ENCODE data around the gene FAM177A1. TPM values are rescaled to one million over a fixed set of nuclear protein-coding genes. Genes with fewer than 3 reads are reported as not detected.
A peak's percentile ranks its signal among the peaks of the same experiment; 100 is the strongest.

Gene FAM177A1
- total RNA-seq, 1 experiment from 2014 or later = 46.2 TPM

DNA sequence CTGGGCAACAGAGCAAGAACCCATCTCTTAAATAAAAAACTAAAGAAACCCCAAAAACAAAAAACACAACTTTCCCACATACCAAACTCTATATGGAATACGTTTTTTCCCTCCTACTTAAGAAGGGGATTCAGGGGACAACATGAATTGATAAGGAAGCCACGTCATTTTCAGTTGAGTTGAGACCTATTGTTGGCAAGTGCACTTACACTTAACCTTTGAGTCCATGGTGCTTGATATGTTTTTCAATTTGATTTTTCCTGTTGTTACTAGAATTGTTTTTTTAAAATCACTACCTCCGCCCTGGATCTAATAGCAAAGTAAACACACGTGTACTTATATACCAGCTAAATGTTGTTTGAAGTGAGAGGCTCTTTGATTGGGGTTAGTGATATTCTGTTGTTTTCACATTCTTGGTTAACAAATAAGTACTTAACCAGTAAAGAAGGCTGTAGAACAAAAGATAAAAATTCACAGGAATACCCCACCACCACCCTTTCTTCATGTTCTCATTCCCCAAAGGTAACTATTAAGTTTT, 2.0 kb downstream of the FAM177A1 start:
- Histone ChIP-seq H3K9me3 (ENCODE audit: control insufficient read depth in 1 of 2, insufficient read depth in 1 of 2, low read depth in 1 of 2, low read length in 2 of 2) (no peaks in the 10 kb centered on the region), H3K4me2 (ENCODE audit: low read length) (no peak overlapping the region), H3K4me1 (ENCODE audit: control insufficient read depth in 1 of 2, insufficient read depth in 2 of 2, low read length in 2 of 2) (peaks cover 10 to 19% of the 10 kb centered on the region in 2 experiments; a peak in 3 of 4 replicates), H2AFZ (ENCODE audit: low read depth, low read length, poor library complexity, severe bottlenecking) (no peak overlapping the region), H3K9me2 (ENCODE audit: insufficient read depth) (no peaks in the 10 kb centered on the region), H3K36me3 (ENCODE audit: control insufficient read depth in 1 of 2, insufficient read depth in 2 of 2, low read length in 2 of 2) (no peaks in the 10 kb centered on the region), H3K9ac (ENCODE audit: low read length) (no peak overlapping the region), H3K4me3 (replicated peaks in 1 of 2; ENCODE audit: low read depth in 1 of 2, low read length in 2 of 2) (no peak overlapping the region), H3K27ac (ENCODE audit: low read depth, low read length) (no peak overlapping the region), H3K27me3 (ENCODE audit: insufficient read depth, low read length) (no peaks in the 10 kb centered on the region), H3K79me2 (ENCODE audit: insufficient read depth, low read length) (peaks cover 16% of the 10 kb centered on the region), H4K20me1 (ENCODE audit: insufficient read depth) (no peaks in the 10 kb centered on the region)
- intact Hi-C loops (cut with micrococcal nuclease) = no loop called here
- no peak for ATAC-seq
- RAD21 ChIA-PET (ENCODE audit: low non-redundant PET in 1 of 2, low total read pairs in 2 of 2, uncharacterized antibody in 2 of 2, unreplicated experiment in 2 of 2) = no interaction called here
- DNase-seq (ENCODE audit: low read depth, low spot score) = no peak
- TF ChIP-seq JUND (IDR thresholded peaks at IDR 0.05) = no peak
- no peak for TF ChIP-seq CTCF (IDR thresholded peaks at IDR 0.05 in 2 of 3, conservative IDR thresholded peaks at IDR 0.05 in 1 of 3; ENCODE audit: borderline replicate concordance in 1 of 3, insufficient read depth in 1 of 3, low read depth in 2 of 3, low read length in 2 of 3)
- no peak for TF ChIP-seq RAD21 (IDR thresholded peaks at IDR 0.05; ENCODE audit: low read depth)
- TF ChIP-seq ELF1 (IDR thresholded peaks at IDR 0.05; ENCODE audit: borderline replicate concordance, low read depth) = no peak
- no peak for TF ChIP-seq ZBTB33 (IDR thresholded peaks at IDR 0.05; ENCODE audit: extremely low read depth, insufficient replicate concordance, low read length)
- TF ChIP-seq FOSL1 (IDR thresholded peaks at IDR 0.05; ENCODE audit: low read depth) = no peak
- no peak for TF ChIP-seq MAX (IDR thresholded peaks at IDR 0.05)
- no peak for TF ChIP-seq YY1 (IDR thresholded peaks at IDR 0.05; ENCODE audit: extremely low read depth, insufficient replicate concordance, low read depth, low read length)
- no peak for TF ChIP-seq ZNF274 (IDR thresholded peaks at IDR 0.05; ENCODE audit: low read depth, low read length)
- TF ChIP-seq EZH2 (IDR thresholded peaks at IDR 0.05) = no peak
- TF ChIP-seq SIN3A (IDR thresholded peaks at IDR 0.05; ENCODE audit: low read depth) = no peak
- TF ChIP-seq POLR2AphosphoS5 (IDR thresholded peaks at IDR 0.05; ENCODE audit: low read depth, low read length) = no peak
- TF ChIP-seq EZH2phosphoT487 (IDR thresholded peaks at IDR 0.05; ENCODE audit: borderline replicate concordance) = no peak
- CTCF ChIA-PET = no interaction called here
- POLR2A ChIA-PET = no interaction called here
- TSS peak; percentile 62 for BruUV-seq (replicated peaks)
